Colonic mucosa (tissue), 4 donors: Measurements from ENCODE around the gene GPX1. TPM values are rescaled to one million over a fixed set of nuclear protein-coding genes. Genes with fewer than 3 reads are reported as not detected.
"Not testable (repeated sequence)": the region's sequence is repeated elsewhere in the genome, so short reads cannot be mapped to it uniquely, and the experiment has no call there.

Experiments used
- DNase-seq: peaks from one replicate; pipeline ENCODE4 v3.0.0-alpha.2; 2020
- H3K27ac ChIP-seq: fragments of 200-600 bp; one replicate; pipeline ENCODE4 v1.8.0; 2021
- H3K27me3 ChIP-seq: fragments of 200-600 bp; one replicate; pipeline ENCODE4 v1.8.0; 2021
- H3K36me3 ChIP-seq: fragments of 200-600 bp; one replicate; pipeline ENCODE4 v1.8.0; 2021
- H3K4me1 ChIP-seq: fragments of 200-600 bp; one replicate; pipeline ENCODE4 v1.8.0; 2021; ENCODE audit warnings: mild to moderate bottlenecking
- H3K4me3 ChIP-seq: fragments of 200-600 bp; one replicate; pipeline ENCODE4 v1.8.0; 2021
- H3K9ac ChIP-seq, 2 donors: one replicate each; pipeline ENCODE4 v1.7.0; 2013; ENCODE audit warnings: control low read depth in 2 of 2, low read depth in 2 of 2, low read length in 2 of 2
- H3K9me3 ChIP-seq: fragments of 200-600 bp; one replicate; pipeline ENCODE4 v1.8.0; 2021
- CTCF ChIP-seq: fragments of 200-600 bp; IDR thresholded peaks from one replicate; pipeline ENCODE4 v1.8.0; 2022; ENCODE audit warnings: antibody characterized with exemption, mild to moderate bottlenecking
- intact Hi-C: fragments of 100-400 bp; cut with DNase I; formaldehyde crosslinking; loops from one replicate; pipeline ENCODE4 v1.14.1; 2022
- total RNA-seq, 2 donors: library from RNA; stranded (reverse); fragmentation: NEBNext Ultra II Directional in 1 of 2; extraction: Animal tissue kit (Norgen Biotek cat#: 25700) in 1 of 2; gene quantifications; one replicate each; pipeline ENCODE4 v1.2.1, GENCODE V29; 2021
- donor health status: healthy.
- donor health status: DM: no; HTN: no; CAD: no.
- donor health status: DM: no; HTN: no; CAD: no.

The GPX1 gene
- total RNA-seq, 2 donors from 2014 or later = 131 to 235 TPM

- Histone ChIP-seq H3K27ac (no peak overlapping the region), H3K4me3 (no peak overlapping the region), H3K36me3 (peaks cover 10% of the 10 kb centered on the region), H3K4me1 (no peaks in the 10 kb centered on the region), H3K27me3 (no peaks in the 10 kb centered on the region), H3K9ac (no peak overlapping the region), H3K9me3 (no peaks in the 10 kb centered on the region)
- TF ChIP-seq CTCF = no peak
- no peak for DNase-seq
- intact Hi-C loops = no loop called here
Observed at GRCh38 chr3:49333091-49333490, 25.1 kb downstream of the GPX1 start.

- TF ChIP-seq CTCF = no peak
- no peaks in the 10 kb centered on the region for H3K4me1 ChIP-seq
- H3K9ac ChIP-seq = no peak overlapping the region
- no peak for DNase-seq
- H3K4me3 ChIP-seq = no peak overlapping the region
- peaks cover 17% of the 10 kb centered on the region for H3K36me3 ChIP-seq
- no peaks in the 10 kb centered on the region for H3K27me3 ChIP-seq
- H3K27ac ChIP-seq = no peak overlapping the region
- intact Hi-C loops = no loop called here
- no peaks in the 10 kb centered on the region for H3K9me3 ChIP-seq
Observed at GRCh38 chr3:49329186-49329585, 29.0 kb downstream of the GPX1 start.

GRCh38 chr3:49328350-49328749 is 29.8 kb downstream of the GPX1 start:
- H3K9ac ChIP-seq, H3K27ac ChIP-seq, DNase-seq, H3K27me3 ChIP-seq, H3K4me1 ChIP-seq, H3K4me3 ChIP-seq, intact Hi-C loops, H3K9me3 ChIP-seq: not testable (repeated sequence)
- H3K36me3 ChIP-seq = peaks cover 26% of the 10 kb centered on the region

DNA sequence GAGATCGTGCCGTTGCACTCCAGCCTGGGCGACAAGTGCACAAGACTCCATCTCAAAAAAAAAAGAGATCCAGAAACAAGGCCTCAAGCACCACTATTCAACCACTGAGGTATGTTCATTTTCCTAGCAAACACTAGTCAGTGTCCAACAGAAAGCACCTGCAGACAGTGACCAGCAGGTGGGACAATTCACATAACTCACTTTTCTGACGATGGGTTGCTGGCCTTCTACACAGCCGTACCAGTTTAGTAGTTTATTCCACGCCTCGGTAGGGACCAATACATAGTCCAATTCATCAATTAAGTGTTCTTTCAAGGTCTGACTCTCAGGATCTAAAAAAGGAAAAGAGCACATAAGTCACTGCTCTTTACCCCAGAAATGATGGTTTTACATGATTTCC is 30.7 kb downstream of the GPX1 start:
- no peaks in the 10 kb centered on the region for H3K27me3 ChIP-seq
- intact Hi-C loops = no loop called here
- no peak overlapping the region for H3K4me3 ChIP-seq
- no peaks in the 10 kb centered on the region for H3K9me3 ChIP-seq
- no peaks in the 10 kb centered on the region for H3K4me1 ChIP-seq
- no peak overlapping the region for H3K27ac ChIP-seq
- peaks cover 32% of the 10 kb centered on the region for H3K36me3 ChIP-seq
- H3K9ac ChIP-seq = no peak overlapping the region
- DNase-seq = no peak
- peak; percentile 20 for TF ChIP-seq CTCF

DNA sequence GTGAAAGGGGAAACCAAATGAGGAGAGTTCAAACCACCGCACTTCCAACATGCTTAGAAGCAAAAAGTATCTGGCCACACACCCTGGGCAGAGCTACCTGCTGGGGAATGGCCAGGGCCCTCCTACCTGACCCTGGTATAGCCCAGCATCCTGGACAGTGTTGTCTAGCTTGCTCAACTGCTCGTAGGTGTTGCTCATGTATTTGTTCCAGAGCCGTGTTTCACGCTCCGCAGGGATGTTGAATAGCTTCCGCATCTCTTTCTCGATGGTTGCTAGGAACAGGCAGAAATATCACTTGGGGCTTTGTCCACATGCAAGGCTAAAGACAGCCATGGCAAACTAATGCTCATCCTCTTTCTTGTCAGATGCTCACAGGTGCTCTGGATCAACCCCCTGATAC is 33.4 kb downstream of the GPX1 start:
- no peak overlapping the region for H3K4me3 ChIP-seq
- TF ChIP-seq CTCF = no peak
- H3K4me1 ChIP-seq = no peaks in the 10 kb centered on the region
- H3K9me3 ChIP-seq = no peaks in the 10 kb centered on the region
- H3K27me3 ChIP-seq = no peaks in the 10 kb centered on the region
- DNase-seq = no peak
- peaks cover 42% of the 10 kb centered on the region for H3K36me3 ChIP-seq
- no peak overlapping the region for H3K9ac ChIP-seq
- no peak overlapping the region for H3K27ac ChIP-seq
- intact Hi-C loops = no loop called here

DNA sequence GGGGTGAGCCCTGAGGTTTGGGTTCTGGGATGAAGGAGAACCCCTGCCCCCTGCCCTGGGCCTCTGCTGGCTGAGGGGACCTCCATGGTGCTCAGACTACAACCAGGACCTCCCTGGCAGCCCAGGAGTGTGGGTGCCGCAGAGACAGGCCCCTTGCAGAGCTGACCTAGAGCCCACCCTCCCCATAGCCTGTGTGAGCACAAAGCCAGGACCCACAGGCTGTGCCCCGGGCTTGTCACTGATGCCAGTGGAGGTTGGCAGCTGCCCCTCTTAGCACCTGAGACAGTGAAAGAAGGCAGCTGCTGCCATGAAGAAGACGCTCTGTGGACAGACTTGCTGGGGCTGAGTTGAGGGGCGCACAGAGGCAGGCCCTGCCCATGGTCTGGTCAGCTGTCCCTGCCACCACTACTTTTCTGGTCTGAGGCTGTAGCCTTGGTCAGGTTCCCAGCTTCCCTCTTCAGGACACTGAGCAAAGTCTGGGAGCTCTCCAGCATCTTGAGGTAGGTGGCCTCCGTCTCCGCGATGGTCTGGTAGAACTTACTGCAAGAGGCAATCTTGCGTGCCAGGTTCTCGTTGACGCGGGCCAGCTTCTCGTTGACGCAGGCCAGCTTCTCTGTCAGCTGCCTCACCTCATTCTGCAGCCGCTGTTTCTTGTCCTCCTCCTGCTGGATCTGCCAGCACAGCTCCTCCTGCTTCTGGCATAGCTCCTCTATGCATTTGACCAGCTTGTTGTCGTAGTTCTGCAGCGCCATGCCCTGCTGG is 41.3 kb downstream of the GPX1 start:
- Histone ChIP-seq H3K36me3 (peaks cover 10% of the 10 kb centered on the region), H3K27ac (no peak overlapping the region), H3K9me3 (no peaks in the 10 kb centered on the region), H3K4me1 (no peaks in the 10 kb centered on the region), H3K4me3 (no peak overlapping the region), H3K27me3 (no peaks in the 10 kb centered on the region), H3K9ac (no peak overlapping the region)
- no peak for TF ChIP-seq CTCF
- peak; percentile 18 for DNase-seq
- intact Hi-C loops = no loop called here
